AG09319 (cell line): ENCODE measurements around the gene AFG3L2.

ENCODE experiments used
- DNase-seq: peaks from one replicate; pipeline ENCODE4 v3.0.0-alpha.2; 2010; ENCODE audit warnings: low read depth; ENCODE audit errors: extremely low read depth
- TF ChIP-seq, protein P1 (sequence below): IDR thresholded peaks from 2 replicates; pipeline ENCODE4 v1.5.1; 2011; ENCODE audit warnings: low read depth, mild to moderate bottlenecking, inconsistent platforms, low read length, moderate library complexity

The AFG3L2 gene

DNA sequence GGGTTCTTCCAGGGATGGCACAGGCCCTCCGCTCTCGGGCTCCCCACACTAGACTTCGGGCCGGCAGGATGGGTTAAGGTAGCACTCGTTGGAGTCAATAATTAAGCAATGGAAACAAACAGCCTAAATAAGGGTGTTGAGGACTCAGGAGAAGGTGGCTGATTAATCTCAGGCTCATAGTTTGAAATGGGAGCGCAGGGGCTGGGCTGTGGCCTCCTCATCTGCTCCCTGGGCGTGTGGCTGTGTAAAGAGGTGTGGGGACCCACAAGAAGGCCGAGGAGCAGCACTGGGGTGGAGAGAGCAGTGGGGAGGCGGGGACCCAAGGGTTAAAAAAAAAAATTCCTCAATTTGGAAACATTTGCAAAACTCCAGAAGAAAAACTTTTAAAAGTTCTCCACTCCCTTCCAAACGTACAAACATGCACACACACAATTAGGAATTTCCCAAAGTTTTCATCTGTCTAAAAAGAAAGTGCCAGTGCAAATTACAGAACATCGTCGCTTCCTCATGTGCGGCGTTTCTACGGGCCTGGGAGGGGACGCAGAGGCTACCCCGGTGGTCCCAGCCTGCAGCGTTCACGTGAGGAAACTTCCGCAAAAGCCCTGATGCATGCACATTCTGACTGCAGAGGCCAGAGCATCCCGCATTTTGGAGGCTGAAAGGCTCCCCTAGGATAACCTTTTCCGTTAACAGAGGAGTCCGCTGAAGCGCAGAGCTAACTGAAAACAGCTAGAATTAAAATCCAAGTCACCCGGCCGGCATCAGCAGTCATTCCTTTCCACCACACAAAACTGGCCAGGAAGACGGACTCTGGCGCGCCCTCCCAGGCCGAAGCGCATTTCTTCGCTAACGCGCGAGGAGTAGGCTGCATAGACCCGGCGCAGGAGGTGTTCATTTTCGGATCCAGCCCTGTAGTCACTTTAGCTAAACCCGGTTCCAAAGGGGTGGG, 70.0 kb downstream of the AFG3L2 start:
- no peak for DNase-seq
- TF ChIP-seq, protein P1, sequence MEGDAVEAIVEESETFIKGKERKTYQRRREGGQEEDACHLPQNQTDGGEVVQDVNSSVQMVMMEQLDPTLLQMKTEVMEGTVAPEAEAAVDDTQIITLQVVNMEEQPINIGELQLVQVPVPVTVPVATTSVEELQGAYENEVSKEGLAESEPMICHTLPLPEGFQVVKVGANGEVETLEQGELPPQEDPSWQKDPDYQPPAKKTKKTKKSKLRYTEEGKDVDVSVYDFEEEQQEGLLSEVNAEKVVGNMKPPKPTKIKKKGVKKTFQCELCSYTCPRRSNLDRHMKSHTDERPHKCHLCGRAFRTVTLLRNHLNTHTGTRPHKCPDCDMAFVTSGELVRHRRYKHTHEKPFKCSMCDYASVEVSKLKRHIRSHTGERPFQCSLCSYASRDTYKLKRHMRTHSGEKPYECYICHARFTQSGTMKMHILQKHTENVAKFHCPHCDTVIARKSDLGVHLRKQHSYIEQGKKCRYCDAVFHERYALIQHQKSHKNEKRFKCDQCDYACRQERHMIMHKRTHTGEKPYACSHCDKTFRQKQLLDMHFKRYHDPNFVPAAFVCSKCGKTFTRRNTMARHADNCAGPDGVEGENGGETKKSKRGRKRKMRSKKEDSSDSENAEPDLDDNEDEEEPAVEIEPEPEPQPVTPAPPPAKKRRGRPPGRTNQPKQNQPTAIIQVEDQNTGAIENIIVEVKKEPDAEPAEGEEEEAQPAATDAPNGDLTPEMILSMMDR: peak; percentile 41

DNA sequence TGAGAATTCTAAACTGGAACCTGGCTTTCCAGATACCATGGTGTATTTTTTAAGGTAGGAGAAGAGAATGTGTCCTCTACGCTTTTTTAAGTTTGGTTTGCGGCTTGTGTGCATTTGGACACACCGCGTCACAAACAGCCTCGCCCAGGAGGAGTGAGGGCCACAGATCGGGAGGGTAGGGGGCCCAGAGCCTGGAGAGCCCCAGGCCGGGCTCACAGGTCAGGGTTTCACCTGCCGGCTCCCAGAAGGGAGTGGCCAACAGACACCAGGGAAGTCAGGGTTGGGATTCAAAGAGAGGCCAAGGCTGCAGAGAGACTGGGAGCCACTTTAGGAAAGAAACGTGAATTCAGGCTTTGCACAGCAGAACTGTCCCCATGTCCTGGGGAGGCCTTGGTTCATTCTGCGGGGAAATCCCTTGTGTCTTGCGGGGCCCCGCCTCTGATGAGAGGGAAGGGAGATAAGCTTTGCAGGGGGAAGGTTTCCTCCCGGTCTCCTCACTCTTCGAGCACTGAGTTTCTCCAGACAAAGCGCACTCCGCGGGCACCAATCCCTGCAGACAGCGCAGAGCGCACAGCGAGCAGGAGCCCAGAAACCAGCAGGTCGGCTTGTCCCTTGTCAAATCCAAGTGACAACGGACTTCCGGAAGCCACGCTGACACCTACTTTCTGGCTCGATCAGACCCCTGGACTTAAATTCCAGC, 70.9 kb downstream of the AFG3L2 start:
- DNase-seq: no peak
- TF ChIP-seq, protein P1: no peak

DNA sequence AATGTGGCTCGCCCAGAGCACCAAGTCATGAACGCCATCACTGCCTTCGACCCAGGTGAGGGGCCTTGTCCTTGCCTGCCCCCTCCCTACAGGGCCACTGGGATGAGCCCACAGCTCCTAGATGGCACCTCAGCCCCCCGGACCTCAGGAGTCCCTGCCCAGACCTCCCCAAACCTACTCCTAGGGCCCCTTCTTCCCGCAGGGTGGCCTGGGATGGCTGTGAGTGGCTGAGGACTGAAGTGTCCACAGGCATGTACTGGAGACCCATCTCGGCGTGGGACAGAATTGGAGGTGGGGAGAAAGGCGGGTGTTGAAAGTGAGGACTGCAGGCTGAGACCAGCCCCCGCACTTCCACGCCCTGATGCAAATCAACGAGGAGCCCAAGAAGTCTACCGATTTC, 71.8 kb downstream of the AFG3L2 start:
- DNase-seq: no peak
- TF ChIP-seq, protein P1: no peak

DNA sequence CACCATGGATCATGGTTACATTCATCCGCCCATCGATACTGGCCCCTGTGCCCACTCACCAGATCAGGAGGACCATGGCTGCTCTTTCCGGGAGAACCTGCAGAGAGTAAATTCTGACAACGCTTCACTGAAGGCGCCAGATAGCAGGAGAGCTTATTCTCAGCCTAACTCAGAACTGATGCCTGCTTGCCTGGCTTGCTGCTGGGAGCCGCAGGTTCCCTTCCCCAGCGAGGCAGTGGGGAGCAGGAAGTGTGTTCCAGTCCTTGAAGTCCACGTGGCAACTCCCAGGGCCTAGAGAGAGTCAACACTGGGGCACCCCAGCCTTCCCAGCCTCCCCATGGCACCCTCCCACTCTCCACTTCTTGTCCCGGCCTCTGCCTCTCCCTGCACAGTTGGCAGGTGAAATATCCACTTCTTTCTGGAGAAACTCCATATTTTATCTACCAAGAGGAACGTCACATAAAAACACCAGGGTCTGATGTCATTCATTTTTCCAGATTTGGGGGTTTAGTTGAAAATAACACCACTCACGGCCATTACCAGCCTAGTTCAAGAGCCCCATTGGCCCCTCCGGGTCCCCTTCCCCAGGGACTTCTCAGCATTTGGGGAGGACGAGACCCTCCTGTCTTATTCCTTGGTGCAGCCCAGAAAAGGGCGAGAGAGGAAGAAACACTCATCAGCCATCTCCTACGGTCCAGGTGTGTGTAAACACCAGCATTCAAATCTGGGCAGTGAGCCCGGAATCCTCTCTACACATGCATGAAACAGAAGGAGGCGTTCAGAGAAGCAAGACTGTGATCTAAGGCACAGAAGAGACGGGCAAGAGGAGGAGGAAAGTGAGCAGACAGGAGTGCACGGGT, 72.4 kb downstream of the AFG3L2 start:
- TF ChIP-seq, protein P1: no peak
- no peak for DNase-seq

DNA sequence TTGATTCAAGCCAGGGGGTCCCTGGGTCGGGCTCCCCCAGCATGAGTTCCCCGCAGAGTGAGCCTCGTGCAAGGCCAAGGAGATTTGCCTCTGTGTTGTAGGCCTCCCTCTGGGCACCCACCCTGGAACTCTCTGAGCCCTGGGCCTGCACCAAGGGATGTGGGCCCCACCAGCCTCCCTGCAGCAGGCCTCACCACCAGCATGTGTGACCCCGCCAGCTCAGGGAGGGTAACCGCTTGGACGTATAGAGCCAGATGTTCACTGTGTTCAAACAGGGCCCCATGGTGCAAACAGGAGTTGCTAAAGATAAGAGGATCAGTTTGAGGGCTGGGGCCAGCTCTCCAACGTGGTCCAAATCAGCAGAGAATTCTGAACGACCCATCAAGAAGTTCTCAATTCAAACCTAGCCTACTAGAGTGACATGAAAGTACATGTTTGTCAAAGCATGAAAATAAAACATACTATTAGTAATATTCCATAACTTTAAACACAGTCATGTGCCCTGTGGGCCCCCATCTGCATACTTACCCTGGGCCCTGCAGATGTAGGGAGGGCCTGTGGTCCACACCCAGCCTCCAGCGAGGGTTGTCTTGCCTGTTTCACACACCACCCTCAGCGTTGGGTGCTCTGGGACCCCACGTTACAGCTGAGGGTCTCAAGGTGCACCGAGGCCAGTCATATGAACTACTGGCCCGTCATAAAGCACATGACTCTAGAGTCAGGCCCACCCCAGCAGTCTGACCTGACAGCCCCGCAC, 74.5 kb downstream of the AFG3L2 start:
- TF ChIP-seq, protein P1: no peak
- DNase-seq: no peak

DNA sequence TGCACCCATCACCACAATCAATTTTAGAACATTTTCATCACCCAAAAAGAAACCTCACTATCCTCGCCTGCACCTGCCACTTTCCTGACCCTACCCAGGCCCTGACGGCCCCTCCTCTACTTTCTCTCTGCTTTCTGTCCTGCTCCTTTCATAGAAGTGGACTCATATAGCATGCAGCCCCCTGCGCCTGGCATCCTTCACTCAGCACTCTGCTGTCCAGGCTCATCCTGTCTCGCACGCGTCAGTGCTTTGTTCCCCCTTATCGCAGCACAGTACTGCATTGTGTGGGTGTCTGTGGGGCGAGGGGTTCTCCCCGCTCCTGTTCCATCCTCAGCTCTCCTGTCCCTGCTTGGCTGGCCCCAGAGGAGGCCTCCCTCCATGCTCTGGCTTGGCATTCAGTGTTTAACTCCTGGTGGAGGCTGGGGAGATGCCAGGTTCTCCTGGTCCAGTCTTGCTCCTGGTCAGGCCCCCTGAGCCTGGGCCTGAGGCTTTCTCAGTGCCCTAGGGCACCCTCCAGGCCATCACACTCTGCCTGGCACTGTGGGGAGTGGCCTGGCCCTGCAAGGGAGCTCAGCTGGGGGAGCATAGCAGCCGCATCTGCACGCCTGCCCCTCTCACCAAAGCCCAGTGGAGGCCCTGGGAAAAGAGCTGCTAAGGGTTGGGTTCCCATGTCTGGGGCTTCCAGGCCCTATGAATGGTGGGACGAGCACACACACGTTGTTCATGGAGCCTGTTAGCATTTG, 75.6 kb downstream of the AFG3L2 start:
- TF ChIP-seq, protein P1: no peak
- no peak for DNase-seq
